Stimulated activated CD8-positive, alpha-beta memory T cell treated with anti-CD3 and anti-CD28 coated beads, Interleukin-2, amount 100 ng/mL, for 48 hours (primary cell): ENCODE measurements around the gene PIEZO2.

ENCODE experiments used
- DNase-seq, 2 donors: peaks; one replicate each; pipeline ENCODE4 v3.0.0-alpha.2; 2020; ENCODE audit warnings: low read depth in 2 of 2

Gene PIEZO2

DNA sequence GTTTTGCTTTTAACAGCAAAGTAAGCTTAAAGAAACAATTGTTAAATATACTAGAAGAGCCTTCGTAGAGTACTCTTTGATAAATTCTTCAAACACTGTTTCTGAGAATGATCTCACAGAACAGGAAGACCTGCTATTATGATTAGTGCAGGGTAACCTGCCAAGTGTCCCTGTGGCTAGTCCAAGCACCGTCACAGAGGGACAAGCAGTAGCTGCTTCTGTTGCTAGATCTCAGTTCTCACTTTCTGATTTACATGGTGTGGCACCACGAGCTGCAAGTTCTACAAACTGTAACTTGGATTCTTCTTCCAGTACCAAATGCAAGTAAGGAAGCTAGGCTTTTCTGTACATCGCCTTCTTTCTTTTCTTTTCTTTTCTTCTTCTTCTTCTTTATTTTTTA, 121.5 kb downstream of the PIEZO2 start:
- no peak for DNase-seq

DNA sequence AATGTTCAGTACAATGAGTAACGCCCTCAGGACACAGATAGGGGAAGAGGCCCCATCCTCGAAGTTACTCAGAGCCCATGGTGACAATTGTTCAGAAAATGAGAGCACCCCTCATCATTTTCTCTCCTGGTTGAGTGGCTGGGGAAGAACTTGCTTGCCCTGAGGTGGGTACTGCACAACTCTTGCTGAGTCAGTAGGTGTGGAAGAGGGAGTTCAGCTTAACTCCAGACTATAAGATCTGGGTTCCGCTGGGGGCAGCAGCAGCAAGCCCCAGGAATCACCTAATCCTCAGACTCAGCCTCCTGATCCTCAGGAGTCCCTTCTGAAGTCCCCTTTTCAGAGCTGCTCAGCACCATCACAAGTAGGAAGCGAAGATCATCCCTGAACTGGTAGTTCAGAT, 123.7 kb downstream of the PIEZO2 start:
- no peak for DNase-seq

DNA sequence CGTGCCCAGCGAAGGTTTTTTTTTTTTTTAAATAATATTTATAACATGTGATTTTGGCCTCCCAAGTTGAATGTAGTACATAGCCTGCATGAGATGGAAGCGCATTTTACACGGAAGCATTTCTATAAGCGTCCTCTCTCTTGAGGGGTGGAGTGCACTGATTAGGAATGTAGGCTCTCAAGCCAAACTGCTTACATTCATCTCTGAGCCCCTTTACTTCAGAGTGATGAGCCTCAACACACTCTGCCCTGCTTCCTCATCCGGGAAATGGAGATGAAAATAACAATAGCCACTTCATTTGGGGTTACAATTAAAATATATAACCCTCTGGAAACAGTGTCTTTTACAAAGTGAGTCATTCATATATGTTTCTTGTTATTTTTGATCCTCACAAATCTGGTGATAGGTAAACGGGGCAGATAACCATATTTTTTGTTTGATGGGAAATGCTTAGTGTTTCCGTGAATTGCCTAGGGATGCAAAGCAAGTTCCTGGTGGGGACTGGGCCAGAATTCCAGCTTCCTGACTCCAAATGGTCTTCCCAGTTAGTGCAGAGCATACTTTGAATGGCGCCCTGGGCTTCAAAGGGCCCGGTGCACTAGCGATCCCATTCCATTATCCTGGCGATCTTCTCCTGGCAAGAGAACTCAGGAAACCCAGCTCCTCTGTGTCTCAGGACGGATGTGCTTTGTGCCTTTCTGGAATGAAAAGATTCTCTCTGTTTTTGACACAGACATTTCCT, 124.3 kb downstream of the PIEZO2 start:
- DNase-seq, result no peak

DNA sequence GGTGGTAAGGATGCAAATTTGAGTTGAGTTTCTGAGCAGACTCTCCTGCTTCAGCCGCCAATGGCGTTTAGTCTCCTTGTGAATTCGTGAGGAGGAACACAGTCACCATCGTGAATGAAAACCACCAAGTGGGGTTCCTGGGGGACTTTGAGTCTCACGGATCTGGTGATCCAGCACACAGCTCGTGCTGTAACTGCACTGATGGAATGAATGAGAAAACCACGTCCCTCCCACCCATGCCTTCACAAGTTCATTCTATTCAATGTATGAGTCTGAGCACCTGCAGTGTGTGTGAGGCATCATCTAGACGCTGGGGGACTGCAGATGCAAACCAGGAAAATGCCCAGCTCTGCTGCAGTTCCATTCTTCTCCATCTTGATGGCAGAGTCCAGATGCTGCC, 127.9 kb downstream of the PIEZO2 start:
- DNase-seq, result no peak

DNA sequence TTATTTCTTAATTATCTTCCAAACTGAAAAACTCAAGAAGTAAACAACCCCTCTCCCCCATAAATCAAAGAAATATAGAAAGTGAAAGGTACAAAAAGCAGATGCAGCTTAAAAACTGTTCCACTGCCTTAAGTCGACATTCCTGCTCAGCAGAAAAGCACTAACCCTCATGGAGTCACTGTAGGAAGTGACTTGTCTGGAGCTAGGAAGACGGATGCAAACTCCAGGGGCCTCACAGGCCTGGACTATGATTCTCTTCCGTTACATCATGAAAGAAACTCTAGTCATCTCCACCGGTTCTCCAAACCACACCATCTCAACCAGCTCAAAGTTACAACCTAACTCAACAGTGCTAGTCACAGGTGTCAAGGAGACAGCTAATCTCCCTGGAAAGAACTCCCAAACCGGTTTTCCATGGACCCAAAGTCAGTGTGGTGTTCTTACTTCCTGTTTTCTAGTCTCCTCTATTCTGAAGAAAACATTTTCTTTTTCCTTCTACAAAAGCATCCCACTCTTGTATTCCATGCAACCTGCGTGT, 128.4 kb downstream of the PIEZO2 start:
- no peak for DNase-seq

DNA sequence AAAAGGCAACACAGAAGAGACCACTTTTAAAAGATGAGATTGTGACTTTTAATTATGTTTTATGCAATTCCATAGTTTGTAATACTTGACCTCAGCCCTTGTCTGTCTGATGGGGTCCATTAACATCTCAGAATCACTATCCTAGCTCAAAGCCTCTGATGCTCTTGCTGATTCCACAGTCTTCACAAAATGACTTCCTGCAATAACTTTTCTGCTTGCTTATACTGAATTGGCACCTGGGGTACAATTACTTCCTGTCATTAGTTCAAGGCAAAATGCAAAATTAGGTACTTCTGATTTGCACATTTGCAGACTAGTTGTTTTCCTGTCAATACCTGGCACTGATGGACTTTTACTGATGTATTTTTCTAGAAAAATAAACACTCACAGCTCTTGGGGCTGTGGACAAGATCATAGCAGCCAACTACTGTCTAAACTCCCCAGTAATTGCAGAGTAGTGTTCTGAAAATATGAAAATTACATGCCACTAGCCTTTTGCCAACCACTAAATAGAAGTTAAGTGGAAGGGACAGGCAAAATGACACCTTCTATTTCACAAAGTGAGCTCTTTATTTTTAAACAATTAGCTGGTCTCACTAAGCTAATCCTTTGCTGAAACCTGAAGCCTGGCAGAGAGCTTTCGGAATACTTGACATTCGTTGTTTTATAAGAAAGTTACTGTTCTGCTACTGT, 129.1 kb downstream of the PIEZO2 start:
- no peak for DNase-seq

DNA sequence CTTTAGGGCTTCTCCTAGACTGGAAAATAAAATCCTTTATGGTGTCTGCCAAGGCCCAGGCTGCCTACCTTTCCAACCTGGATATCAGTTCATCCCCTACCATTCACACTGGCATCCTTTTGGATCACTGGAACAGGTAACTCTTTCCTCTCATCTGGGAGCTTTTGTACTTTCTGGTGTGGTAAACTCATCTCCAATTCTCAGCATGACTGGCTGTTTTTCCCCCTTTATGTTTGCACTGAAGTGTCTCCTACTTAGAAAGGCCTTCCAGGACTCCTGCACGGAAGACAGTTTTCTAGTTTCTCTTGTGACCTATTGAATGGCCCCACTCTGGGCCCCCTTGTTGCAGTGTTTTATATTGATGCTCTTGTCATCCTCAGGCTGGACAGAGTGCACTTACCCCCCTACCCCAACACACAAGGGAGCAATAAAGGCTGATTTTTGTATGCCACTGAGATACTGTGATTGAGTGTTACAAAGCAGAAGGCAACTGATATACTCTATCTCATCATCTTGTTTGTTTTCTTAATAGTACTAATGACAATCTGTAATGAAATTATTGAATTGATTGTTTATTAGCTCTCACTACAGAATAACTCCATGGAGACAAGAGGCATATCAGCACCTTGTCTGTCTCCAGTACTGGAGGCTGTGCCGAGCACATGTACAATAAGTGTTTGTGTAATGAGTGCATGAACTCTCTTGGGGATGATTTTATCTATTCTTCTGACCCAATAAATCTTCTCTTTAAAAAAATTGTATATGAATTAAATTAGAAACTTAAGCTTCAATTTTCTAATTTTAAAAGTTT, 129.9 kb downstream of the PIEZO2 start:
- DNase-seq, result no peak

DNA sequence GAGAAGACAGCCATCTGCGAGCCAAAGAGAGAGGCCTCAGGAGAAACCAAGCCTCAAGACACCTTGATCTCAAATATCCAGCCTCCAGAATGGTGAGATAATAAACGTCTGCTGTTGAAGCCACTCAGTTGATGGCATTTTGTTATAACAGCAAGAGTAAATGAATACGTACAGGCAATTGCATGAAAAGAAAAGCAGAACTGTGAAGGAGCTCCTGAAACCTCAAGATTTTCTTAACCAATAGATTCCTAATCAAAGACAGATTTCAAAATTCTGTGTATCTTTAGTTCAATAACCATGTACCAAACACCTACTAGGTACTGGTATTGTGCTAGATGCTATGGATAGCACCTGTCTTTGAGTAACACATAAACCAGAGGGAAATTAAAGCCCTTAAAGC, 139.5 kb downstream of the PIEZO2 start:
- no peak for DNase-seq

DNA sequence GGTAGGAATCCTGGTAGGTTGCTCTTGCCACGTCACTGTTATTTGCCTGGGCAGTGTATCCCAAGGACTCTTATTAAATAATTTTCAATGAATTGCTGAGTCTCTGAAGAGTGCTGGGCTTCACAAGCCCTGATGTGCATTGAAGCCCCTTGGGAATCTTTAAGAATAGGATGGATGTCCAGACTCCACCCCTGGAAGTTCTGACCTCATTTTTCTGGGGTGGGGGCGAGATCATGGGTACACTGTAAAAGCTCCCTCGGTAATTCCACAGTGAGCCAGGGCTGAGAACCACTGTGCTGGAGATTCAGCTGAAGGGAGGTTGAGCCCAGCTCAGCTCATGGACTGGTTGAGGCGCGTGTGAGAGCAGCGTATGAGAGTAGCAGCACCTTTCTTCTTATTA, 140.2 kb downstream of the PIEZO2 start:
- DNase-seq, result no peak

DNA sequence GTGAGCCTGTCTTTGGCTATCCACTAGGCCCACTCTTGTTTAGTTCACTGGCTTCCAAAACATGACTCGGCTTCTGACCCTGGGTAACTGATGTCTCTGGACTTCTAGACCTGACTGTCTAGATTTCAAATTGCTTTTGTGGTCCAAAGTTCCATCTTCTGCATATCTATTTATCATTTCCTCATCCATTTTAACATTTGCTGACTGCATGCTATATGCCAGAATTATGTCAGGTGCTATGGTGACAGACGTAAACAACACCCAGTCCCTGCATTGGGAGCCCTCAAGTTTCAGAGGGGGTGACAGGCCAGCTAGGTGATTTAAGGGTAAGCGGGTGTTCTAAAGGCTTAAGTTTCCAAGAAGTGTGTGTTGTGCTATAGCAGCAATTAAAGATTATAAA, 140.9 kb downstream of the PIEZO2 start:
- DNase-seq, result no peak

DNA sequence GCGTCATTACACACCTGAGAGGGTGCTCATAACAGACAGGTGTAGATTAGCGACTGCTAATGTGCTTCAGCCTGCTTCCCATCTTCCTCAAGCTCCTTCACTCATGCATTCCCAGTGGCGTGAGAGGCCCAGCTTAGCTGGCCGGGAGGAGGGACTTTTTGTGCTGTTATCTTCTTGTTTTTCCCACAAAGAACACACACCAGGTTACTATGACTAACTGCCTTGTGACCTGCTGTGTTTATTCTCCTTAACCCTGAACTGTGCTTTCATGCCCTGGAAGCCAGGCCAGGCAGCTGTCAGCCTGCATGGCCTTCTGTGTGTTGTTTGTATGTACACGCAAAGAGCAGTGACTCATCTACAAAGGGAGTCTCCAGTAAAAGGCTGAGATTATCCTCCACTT, 143.8 kb downstream of the PIEZO2 start:
- DNase-seq, result no peak

DNA sequence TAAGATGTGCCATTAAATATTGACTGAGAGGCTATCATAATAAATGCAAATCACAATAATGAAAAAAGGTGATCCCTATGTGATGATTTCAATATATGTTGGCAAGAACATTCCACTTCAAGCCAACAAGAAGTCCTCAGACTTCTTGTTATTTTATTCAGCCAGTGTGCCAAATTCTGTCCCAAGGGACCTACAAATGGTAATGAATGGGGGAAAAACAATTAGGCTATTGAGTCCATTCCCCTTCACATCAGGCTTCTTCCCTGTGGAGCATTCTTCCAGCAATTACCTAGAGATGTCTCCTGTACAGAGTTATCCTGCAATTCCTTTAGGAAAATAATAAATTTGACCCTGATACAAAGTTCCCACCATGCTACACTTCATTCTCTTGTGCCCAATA, 144.4 kb downstream of the PIEZO2 start:
- DNase-seq, result no peak

DNA sequence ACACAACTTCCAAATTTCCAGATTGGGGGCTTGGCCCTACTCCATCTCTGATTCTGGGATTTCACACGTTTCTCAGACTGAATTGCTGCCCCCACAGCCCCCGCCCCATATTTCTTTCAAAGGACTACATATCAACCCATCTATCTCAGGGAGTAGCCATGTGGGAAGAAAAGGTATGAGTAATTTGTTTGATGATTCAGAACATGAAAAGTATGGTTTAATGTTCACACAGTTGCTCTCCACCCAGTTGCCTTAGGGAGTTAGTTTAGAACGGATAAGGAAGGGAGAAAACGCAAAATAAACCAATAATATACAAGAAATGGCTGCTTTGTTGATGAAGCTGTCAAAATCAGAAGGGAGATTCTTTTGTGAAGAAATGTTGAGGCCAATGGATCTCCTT, 145.1 kb downstream of the PIEZO2 start:
- DNase-seq, result no peak

DNA sequence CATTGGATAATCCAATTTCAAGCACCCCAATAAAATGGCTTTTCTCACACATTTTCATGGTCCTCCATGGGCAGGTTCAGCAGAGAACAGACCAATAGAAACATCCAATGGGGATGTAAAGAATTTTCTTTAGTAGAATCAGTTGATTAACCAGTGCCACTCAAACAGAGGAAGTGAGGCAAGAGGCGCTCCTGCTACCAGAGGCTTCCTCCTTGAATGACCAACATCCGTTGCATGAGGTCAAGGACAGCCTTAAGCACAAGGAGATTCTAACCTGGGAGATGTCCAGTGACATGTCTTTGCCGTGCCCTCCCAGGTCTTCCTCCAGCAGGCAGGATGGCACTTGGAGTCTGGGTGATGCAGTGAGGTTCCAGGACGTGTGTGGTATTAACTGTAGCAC, 146.6 kb downstream of the PIEZO2 start:
- no peak for DNase-seq

DNA sequence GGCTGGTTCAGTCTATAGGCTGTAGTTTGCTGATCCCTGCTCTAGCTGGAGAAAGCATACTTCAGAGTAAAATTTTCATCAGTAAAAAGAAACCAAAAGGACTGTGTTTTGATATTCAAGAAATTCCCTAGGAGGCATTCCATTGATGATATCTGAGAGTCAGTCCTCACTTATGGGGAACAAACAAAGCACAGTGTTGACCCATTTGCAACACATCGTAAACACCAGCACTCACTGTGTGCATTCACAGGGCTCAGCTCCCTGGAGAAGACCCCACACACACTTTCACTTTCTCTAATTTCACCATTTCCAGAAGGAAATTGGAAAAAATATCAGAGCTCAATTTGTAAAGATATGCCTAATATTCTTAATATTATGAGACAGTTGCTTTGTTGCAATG, 147.1 kb downstream of the PIEZO2 start:
- DNase-seq, result no peak

DNA sequence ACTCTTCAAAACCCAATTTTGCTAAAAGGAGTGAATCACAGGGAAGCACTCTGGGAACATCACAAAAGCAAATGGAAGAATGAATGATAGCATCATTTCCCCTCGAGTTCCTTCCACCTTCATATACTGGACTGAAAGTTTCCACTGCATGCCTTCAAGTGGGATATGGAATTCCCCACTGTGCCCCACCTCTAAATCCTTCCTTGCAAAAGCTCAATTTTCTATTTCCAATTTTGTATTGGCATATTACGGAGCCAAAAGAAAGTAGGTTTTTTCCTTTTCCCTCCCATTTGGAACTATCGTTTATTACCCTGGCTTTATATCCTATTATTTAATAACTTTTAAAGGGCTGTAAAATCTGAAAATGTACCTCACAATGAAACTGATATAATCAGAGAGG, 149.3 kb downstream of the PIEZO2 start:
- DNase-seq, result no peak

DNA sequence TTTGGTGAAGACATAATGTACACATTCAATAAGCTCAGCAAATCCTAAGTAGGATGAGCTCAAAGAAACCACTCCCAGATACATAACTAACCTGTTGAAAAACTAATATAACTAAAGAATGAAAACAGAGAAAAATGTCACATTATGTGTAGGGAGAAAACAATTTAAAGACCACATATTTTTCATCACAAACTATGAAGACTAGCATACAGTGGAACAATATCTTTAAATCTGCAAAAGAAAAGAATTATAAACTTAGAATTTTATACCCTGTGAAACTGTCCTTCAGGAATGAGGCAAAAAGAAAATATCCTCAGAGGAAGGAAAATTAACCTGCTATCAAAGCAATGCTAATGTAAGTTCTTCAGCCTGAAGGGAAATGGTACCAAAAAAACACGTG, 151.5 kb downstream of the PIEZO2 start:
- DNase-seq, result no peak

DNA sequence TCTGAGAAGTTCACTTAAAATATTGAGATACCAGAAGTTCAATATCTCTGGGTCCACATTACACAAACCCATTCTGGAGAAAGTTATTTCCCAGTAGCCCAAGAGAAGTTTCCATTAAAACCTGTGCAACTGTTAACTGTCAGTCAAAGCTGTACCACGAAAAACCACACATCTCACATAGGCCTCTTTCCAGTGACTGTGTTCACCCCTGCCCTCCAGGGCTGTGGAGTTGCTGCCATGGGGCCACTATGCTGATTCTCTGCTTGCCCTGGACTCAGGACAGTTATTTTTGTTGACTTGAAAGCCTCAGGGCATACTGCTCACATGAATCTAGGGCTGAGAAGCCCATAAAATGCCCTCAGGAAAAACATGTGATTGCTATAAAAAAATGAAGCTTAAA, 153.8 kb downstream of the PIEZO2 start:
- DNase-seq, result no peak

DNA sequence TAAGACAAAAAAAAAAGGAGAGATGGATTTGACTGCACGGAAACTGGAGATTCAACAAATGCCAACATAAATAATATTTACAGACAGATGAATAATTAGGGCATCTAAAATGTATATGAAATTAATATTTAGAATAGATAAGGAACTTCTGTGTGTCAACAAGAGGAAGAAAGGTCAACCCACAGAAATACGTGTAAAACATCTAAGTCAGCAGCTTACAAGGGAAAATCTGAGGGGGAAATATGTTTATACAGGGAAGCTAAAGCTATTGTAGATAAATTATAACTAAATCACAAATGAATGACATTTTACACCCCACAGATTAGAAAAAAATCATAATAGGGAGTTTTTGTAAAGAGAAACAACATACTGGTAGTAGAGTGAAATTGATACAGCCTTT, 159.9 kb downstream of the PIEZO2 start:
- no peak for DNase-seq

DNA sequence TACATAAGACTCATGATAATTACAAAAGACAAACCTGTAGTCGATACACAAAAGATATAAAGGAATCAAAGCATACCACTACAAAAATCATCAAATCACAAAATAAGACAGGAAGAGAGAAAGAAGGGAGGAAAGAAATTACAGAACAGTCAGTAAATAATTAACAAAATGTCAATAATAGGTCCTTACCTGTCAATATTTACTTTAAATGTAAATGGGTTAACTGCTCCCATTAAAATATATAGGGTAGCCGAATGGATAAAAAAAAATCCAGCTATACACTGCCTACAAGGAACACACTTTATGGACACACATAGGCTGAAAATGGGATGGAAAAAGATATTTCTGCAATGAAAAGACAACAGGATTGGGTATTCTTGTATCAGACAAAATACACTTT, 163.7 kb downstream of the PIEZO2 start:
- DNase-seq, result no peak

DNA sequence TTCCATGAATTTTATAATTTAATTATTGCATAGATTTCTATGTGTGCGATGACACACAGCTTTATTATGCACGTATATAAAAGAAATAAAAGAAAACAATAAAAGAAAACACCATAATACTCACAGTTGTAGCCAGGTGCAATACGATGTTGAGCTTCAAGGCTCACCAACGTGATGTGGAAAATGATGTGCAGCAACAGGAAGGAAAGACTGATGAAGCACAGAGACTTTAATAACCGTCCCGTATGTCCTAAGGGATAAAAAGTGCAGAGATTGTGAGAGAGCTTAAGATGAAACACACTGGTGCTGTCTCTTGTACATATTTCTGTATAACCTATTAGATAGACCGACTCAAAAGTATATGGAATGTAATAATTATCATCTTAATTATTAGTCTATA, 170.0 kb downstream of the PIEZO2 start:
- no peak for DNase-seq

DNA sequence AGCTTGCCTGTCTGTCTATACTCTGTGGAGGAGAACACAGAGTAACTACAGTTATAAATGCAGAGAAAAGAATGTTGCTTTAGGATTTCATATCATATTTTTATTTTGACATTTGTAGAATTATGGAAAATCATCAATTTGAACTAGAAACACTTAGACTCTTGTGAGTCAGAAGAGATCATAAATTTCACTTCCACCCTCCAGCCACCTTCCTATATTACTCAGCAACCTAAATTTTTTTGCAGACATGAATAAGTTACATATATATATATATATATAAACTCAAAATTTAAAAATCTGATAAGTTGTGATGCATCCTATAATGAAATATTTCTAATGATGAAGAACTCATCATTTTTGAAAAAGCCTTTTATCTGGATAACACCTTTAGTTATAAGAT, 172.3 kb downstream of the PIEZO2 start:
- no peak for DNase-seq
